PFSK-1 (cell line): Measurements from ENCODE around the gene TMEM39A.

Experiments
- POLR2AphosphoS5 ChIP-seq: IDR thresholded peaks from 2 replicates; pipeline ENCODE4 v1.6.1; 2012; ENCODE audit warnings: low read depth, mild to moderate bottlenecking, control low read depth, low read length, moderate library complexity
- REST ChIP-seq, 2 experiments: IDR thresholded peaks; 2 replicates each; pipeline versions ENCODE4 v1.6.1 to v1.8.0; 2011 to 2012; ENCODE audit warnings: low read depth in 2 of 2, low read length in 2 of 2, control low read depth in 1 of 2, inconsistent platforms in 1 of 2, mild to moderate bottlenecking in 1 of 2, moderate library complexity in 1 of 2; ENCODE audit not compliant: insufficient read depth in 1 of 2
- SIN3A ChIP-seq: IDR thresholded peaks from 2 replicates; pipeline ENCODE4 v1.6.1; 2012; ENCODE audit warnings: mild to moderate bottlenecking, low read length, moderate library complexity, borderline replicate concordance; ENCODE audit not compliant: insufficient read depth
- TAF1 ChIP-seq: IDR thresholded peaks from 2 replicates; pipeline ENCODE4 v1.6.1; 2012; ENCODE audit warnings: low read length, control low read depth, borderline replicate concordance; ENCODE audit not compliant: insufficient read depth

GRCh38 chr3:119436977-119437376, 26.4 kb downstream of the TMEM39A start:
- TF ChIP-seq POLR2AphosphoS5 = no peak
- no peak for TF ChIP-seq SIN3A
- TF ChIP-seq REST (IDR thresholded peaks at IDR 0.05; ENCODE audit: insufficient read depth in 1 of 2, low read depth in 2 of 2, low read length in 2 of 2) = no peak
- no peak for TF ChIP-seq TAF1
